Stimulated activated CD4-positive, alpha-beta T cell treated with anti-CD3 and anti-CD28 coated beads, Interleukin-12 subunit alpha, Interleukin-12 subunit beta, amount 100 ng/mL, for 48 hours (primary cell): ENCODE results near the gene SUFU.
A peak's percentile ranks its signal among the peaks of the same experiment; 100 is the strongest.
"Not testable (repeated sequence)": the region's sequence is repeated elsewhere in the genome, so short reads cannot be mapped to it uniquely, and the experiment has no call there.

ENCODE experiments used
- DNase-seq, 3 donors: peaks; one replicate each; pipeline ENCODE4 v3.0.0-alpha.2; 2020; ENCODE audit warnings: low read depth in 2 of 3, low spot score in 1 of 3

SUFU gene

GRCh38 chr10:102503264-102504178, at the start of gene SUFU:
TSS of gene SUFU (plus strand) at chr10:102503972. CDS start at chr10:102504153, 181 bp downstream.
- peak; percentile 98 to 100 (median 98) for DNase-seq

GRCh38 chr10:102454662-102455487, 48.9 kb upstream of the SUFU start:
- DNase-seq = not testable (repeated sequence)

- DNase-seq = no peak
These were observed 47.8 kb upstream of the SUFU start for GRCh38 chr10:102455893-102456471.

- DNase-seq = no peak
These were observed 46.1 kb upstream of the SUFU start for GRCh38 chr10:102457591-102458150.

- DNase-seq = no peak
These were observed 45.1 kb upstream of the SUFU start for GRCh38 chr10:102458656-102459055.

- no peak for DNase-seq
These were observed 43.0 kb upstream of the SUFU start for GRCh38 chr10:102460836-102461186.

- DNase-seq = peak; percentile 83 to 94 (median 86)
These were observed 42.4 kb upstream of the SUFU start for GRCh38 chr10:102461187-102462054.

GRCh38 chr10:102462512-102463054, 41.2 kb upstream of the SUFU start:
- DNase-seq = no peak

- DNase-seq = no peak
These were observed 39.8 kb upstream of the SUFU start for GRCh38 chr10:102463983-102464382.

- DNase-seq = no peak
These were observed 38.3 kb upstream of the SUFU start for GRCh38 chr10:102465466-102465865.

GRCh38 chr10:102467318-102467717, 36.5 kb upstream of the SUFU start:
- DNase-seq = no peak

- no peak for DNase-seq
These were observed 35.8 kb upstream of the SUFU start for GRCh38 chr10:102467971-102468438.

GRCh38 chr10:102468683-102469082, 35.1 kb upstream of the SUFU start:
- DNase-seq = no peak

- DNase-seq = no peak
These were observed 32.9 kb upstream of the SUFU start for GRCh38 chr10:102470579-102471546.

- no peak for DNase-seq
These were observed 30.1 kb upstream of the SUFU start for GRCh38 chr10:102473445-102474331.

- no peak for DNase-seq
These were observed 28.2 kb upstream of the SUFU start for GRCh38 chr10:102475451-102476040.

GRCh38 chr10:102476466-102477141, 27.2 kb upstream of the SUFU start:
- DNase-seq = no peak
